ENCODE data around the gene MBOAT7. TPM values are rescaled to one million over a fixed set of nuclear protein-coding genes. Genes with fewer than 3 reads are reported as not detected.
"Not testable (repeated sequence)": the region's sequence is repeated elsewhere in the genome, so short reads cannot be mapped to it uniquely, and the experiment has no call there.

The MBOAT7 gene
- total RNA-seq, 1 donor from 2014 or later, result 9.5 TPM

DNA sequence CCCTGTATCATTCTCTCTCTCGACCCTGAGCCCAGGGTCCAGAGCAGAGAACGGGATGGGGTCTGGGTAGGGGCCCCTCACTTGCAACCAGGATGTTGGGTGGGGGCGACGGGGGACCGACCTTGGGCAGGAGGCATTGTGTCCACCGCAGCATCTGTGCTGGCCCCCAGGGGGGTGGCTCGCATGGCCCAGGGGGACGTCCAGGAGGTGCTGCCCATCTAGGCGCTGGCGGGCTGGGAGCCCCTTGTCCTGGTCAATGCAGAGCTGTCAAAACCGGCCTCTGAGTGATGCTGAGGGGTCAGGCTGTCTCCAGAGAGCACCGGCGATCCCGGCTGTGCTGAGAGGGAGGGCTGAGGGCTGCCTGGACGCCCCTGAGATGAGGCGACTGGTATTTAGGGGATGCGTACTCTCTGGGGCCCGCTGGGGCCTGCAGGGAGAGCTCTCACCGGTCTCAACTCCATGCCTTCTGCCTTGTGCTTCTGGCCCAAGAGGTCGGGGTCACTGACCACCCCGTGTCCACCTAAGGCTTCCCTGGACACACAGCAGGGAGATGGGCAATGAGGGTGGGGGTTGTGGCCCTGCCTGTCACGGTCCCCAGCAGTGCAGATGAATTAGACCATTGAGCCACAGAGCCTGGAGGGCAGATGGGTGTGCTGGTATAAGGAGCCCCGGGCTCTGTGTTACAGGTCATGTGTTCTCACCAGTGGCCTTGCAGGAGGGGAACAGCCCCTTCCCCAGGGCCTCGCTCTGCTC, 19.9 kb upstream of the MBOAT7 start:
- no peak for DNase-seq (ENCODE audit: low read depth in 2 of 2)

GRCh38 chr19:54208784-54209057, 19.3 kb upstream of the MBOAT7 start:
- DNase-seq (ENCODE audit: low read depth in 2 of 2), result no peak

DNA sequence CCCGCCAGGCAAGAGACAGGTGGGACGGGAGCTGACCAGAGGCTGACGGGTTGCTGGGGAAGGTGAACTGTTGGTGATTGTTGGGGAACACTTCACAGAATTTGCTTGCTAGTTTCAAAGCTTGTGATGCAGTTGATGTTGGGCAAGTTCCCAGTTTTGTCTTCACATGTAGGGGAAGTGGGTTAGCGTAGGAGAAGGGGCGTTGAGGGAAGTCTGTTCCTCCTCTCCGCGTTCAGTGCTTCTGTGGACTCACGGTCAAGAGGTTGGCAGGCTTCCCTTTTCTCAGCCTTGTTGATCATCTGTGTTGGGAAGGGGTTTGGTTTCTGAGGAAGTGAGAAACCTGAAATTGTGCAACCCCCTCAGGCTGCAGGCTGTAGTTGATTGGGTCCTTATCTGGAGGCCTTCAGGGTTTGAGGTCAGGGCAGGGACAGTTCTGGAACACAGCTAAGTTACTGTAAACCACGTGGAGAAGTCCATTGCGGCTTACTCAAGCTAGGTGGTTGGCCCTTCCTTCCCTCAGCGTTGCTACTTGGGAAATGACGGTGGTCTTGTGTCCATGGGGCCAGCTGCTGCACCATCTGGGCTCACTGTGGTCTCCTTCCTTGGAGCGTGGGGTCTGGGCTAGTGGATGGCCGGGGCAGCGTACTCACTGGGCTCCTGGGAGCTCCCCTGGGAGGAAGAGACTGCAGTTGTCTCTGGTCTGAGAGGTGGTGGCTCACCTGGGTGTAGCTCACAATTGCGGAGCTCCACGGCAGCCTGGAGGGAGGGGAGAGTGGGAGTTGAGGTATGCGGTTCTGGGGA, 18.8 kb upstream of the MBOAT7 start:
- peak; percentile 31 to 44 for DNase-seq (ENCODE audit: low read depth in 2 of 2)

GRCh38 chr19:54207676-54207982, 18.2 kb upstream of the MBOAT7 start:
- DNase-seq (ENCODE audit: low read depth in 2 of 2), result no peak

- not testable (repeated sequence) for DNase-seq (ENCODE audit: low read depth in 2 of 2)
Observed at GRCh38 chr19:54207193-54207592, 17.8 kb upstream of the MBOAT7 start.

DNA sequence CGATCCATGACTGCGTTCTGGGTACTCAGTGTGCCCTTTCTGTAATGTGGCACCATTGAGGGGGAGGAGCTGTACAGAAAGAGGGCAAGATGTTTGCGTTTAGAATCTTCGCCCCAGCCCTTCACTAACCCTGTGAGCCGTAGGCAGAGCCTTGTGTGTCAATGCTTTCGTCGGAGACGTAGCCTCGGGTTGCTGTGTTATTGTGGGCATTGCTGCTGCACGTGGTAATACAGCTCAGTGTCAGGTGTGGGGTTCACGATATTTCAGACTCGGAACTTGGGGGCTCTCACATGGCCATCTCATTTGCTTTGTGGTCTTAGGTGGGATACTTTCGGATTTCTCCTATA, 17.4 kb upstream of the MBOAT7 start:
- DNase-seq (ENCODE audit: low read depth in 2 of 2), result no peak

DNA sequence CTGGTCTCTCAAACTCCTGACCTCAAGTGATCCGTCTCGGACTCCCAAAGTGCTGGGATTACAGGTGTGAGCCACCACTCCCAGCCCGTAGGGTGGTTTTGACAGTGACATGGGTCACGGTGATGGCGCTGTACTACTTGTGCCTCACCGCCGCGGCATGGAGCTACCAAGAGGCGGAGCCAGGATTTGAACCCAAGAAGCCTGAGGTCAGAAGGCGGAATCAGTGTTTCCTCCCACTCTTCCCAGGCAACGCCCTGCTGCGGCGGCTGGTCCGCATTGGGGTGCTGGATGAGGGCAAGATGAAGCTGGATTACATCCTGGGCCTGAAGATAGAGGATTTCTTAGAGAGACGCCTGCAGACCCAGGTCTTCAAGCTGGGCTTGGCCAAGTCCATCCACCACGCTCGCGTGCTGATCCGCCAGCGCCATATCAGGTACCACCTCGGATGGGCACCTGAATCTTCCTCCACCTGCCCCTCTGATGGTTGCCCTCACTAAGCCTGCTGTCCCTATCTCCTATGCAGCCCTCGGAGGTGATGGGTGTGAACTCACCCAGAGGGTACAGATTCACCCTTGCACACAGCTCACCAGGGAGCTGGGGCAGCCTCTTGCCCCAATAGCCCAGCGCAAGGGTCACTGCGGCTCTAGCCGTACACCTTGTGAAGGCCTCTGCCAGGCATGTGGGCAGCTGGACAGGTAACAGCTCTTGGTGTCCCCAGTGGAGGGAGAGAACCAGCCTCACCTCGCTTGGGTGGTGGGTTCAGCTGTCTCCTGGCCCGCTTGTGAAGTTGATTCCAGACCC, 16.9 kb upstream of the MBOAT7 start:
- no peak for DNase-seq (ENCODE audit: low read depth in 2 of 2)

DNA sequence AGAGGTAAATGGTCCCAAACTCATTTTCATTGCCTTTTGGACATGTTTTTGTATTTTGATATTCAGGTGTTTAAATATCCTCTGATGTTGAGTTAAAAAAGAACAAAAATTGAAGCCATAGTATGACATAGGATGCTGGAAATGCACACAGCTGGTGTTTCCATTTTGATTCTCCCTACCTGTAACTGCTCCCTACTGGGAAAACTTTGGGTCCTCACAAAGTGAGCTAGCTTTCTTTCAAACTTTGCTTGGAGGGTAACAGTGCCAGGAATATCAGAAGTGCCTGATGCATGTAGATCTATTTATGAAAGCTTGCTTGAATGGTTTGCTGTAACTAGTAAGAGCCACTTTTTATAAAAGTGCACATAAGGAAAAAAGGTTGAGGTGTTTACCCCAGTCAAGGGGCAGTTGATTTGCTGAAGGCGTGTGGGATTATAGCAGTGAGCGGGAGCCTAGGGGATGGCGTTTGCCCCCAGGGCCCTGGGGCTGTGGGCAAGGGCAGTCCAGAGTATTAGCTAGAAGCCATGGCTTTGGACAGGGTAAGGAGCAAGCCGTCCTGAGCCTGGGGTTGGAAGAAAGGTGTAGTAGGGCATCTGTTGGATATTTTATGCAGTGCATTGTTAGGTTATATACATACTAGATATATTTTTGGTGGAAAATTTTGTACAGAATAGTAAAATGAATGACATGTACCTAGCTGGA, 15.5 kb upstream of the MBOAT7 start:
- DNase-seq (ENCODE audit: low read depth in 2 of 2), result no peak

DNA sequence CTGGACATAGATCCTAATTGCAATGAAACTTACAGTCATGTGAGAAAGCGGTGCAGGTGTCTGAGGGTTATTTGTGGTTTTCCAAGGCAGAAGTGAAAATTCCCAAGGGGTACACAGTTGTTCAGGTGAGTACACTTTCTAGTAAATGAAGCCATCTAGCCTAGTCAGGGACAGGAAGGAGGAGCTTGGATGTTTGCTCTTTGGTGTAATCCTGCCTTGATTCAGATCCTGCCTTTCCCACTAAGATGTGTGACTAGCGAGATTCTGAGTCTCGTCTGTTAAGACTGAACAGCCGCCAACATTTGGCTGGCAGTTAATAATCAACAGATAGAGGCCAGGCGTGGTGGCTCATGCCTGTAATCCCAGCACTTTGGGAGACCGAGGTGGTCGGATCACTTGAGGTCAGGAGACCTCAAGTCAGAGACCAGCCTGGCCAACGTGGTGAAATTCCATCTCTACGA, 13.8 kb upstream of the MBOAT7 start:
- DNase-seq (ENCODE audit: low read depth in 2 of 2), result no peak

- DNase-seq (ENCODE audit: low read depth in 2 of 2), result no peak
Observed at GRCh38 chr19:54201980-54202379, 12.6 kb upstream of the MBOAT7 start.

DNA sequence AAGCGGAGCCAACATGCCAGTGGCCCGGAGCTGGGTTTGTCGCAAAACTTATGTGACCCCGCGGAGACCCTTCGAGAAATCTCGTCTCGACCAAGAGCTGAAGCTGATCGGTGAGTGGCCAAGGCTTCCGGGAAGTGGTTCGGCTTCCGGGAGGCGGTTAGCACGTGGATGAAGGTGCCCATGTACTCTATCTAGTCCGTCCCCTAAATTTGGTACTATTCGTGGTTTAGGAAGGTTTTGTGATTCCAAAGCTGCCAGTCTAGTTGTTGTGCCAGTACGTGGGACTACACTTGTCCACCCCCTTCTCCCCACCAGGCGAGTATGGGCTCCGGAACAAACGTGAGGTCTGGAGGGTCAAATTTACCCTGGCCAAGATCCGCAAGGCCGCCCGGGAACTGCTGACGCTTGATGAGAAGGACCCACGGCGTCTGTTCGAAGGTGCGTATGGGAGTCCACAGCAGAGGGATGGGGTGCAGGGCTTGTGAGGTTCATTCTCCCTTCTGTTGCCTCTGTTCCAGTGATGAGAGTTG, 11.9 kb upstream of the MBOAT7 start:
- DNase-seq (ENCODE audit: low read depth in 2 of 2), result no peak

DNA sequence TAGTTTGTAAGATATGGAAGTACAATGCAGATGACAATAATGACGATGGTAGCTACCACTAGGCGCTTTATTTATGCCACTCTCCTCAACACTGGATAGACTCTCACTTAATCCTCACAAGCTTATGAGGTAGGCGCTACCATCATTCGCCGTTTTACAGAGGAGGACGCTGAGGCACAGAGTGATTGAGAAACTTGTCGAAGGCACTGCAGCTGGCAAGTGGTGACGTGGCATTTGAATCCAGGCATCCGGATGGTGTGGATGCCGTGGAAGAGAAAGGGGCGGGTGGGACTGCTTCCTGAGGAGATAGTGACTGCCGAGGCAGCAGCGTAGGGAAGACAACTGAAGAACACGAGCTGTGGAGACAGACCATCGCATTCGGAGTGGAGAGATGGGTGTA, 10.0 kb upstream of the MBOAT7 start:
- no peak for DNase-seq (ENCODE audit: low read depth in 2 of 2)

DNA sequence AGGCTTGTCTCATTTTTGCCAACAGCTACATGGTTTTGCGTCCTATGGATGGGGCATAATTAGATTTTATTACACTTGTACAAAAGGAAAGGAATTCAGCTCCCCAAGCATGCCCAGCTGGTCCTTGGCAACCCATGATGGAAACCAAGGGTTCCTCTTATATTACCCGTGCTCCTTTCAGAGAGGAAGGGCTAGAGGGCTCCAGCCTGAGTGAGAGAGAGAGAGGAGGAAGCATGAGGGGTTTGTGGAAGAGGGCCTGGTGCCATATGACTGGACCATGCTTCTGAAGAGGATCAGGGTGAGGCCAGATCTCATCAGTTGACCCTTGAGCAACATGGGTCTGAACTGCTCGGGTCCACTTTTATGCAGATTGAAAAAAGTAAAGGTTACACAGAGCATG, 7.7 kb upstream of the MBOAT7 start:
- no peak for DNase-seq (ENCODE audit: low read depth in 2 of 2)

DNA sequence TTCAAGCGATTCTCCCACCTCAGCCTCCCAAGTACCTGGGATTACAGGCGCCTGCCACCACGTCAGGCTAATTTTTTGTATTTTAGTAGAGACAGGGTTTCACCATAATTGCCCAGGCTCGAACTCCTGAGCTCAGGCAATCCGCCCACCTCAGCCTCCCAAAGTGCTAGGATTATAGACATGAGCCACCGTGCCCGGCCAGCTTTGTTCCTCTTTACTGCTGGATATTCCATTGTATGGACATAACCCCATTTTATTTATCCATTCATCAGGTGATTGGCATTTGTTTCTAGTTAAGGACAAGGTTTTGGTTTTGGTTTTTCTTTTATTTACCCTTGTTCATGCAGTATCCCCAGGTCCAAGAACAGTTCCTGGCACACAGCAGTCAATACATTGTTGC, 7.2 kb upstream of the MBOAT7 start:
- no peak for DNase-seq (ENCODE audit: low read depth in 2 of 2)

DNA sequence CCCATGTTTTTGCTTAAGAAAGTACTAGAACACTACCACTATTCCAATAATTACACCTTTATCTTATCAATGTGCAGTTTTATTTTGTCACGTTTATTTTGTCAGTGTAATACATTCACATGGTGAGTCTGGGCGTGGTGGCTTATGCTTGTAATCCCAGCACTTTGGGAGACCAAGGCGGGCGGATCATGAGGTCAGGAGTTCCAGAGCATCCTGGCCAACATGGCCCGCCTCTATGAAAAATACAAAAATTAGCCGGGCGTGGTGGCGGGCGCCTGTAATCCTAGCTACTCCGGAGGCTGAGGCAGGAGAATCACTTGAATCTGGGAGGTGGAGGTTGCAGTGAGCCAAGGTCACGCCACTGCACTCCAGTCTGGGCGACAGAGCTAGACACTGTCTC, 5.1 kb upstream of the MBOAT7 start:
- not testable (repeated sequence) for DNase-seq (ENCODE audit: low read depth in 2 of 2)

DNA sequence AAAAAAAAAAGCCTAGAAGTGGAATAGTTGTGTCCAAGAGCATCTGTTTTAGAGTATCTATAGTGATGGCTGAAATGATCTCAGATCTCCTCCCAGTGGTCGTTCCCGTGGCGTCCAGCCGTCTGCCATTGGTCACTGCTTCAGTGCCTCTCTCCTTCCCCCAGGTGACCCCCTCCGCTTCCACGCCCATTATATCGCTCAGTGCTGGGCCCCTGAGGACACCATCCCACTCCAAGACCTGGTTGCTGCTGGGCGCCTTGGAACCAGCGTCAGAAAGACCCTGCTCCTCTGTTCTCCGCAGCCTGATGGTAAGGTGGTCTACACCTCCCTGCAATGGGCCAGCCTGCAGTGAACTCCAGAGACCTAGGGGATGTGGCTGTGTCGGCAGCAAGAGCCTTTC, 3.6 kb upstream of the MBOAT7 start:
- no peak for DNase-seq (ENCODE audit: low read depth in 2 of 2)

DNA sequence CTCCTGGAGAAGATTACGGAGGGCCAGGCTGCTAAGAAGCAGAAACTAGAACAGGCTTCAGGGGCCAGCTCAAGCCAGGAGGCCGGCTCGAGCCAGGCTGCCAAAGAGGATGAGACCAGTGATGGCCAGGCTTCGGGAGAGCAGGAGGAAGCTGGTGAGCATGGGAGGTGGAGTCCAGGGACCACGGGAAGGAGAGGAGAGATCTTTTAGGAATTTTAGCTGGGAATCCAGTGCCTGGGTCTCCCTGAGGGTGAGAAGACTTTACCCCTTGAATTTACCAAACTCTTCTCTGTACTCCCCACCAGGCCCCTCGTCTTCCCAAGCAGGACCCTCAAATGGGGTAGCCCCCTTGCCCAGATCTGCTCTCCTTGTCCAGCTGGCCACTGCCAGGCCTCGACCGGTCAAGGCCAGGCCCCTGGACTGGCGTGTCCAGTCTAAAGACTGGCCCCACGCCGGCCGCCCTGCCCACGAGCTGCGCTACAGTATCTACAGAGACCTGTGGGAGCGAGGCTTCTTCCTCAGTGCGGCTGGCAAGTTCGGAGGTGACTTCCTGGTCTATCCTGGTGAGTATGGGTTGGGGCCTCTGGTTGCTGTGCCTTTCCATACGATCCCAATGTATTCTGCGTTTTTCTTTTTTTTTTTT, 2.6 kb upstream of the MBOAT7 start:
- DNase-seq (ENCODE audit: low read depth in 2 of 2), result no peak

GRCh38 chr19:54191011-54191810, 1.8 kb upstream of the MBOAT7 start, which contains the start of gene TSEN34:
TSS of gene TSEN34 (plus strand) at chr19:54191308. CDS start at chr19:54191365, 57 bp downstream.
- peak; percentile 80 to 87 for DNase-seq (ENCODE audit: low read depth in 2 of 2)

DNA sequence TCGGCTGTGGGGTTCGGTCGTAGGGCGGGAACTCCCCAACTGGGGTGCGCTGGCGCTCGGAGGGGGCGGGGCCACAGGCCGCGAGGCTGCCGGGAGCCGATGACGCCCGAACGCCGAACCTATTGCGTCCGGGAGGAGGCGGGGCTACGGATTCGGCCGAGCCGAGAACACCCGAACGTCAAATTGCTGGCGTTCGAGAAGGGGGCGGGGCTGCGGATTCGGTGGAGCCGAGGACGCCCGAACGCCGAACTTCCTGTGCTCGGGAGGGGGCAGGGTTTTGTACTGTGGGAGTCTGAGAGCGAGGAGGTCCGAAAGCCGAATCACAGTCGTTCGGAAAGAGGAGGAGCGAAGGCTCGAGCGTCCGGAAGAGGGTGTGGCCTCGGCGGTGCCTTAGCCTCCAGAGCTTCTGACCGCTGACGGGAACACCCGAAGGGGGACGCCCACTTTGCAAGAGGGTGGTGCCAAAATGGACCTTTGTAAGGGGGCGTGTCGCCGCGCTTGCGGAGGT, 1.2 kb upstream of the MBOAT7 start:
- peak; percentile 100 for DNase-seq (ENCODE audit: low read depth in 2 of 2)

Measured in lung microvascular endothelial cell (primary cell).